Activated CD8-positive, alpha-beta memory T cell treated with anti-CD3 and anti-CD28 coated beads, Interleukin-2, amount 50 U/mL, for 4 hours (primary cell): Measurements from ENCODE around the gene POLR3GL.
"Not testable (repeated sequence)": the region's sequence is repeated elsewhere in the genome, so short reads cannot be mapped to it uniquely, and the experiment has no call there.

Source experiments
- DNase-seq: peaks from one replicate; pipeline ENCODE4 v3.0.0-alpha.2; 2020

Gene POLR3GL, protein sequence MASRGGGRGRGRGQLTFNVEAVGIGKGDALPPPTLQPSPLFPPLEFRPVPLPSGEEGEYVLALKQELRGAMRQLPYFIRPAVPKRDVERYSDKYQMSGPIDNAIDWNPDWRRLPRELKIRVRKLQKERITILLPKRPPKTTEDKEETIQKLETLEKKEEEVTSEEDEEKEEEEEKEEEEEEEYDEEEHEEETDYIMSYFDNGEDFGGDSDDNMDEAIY

DNA sequence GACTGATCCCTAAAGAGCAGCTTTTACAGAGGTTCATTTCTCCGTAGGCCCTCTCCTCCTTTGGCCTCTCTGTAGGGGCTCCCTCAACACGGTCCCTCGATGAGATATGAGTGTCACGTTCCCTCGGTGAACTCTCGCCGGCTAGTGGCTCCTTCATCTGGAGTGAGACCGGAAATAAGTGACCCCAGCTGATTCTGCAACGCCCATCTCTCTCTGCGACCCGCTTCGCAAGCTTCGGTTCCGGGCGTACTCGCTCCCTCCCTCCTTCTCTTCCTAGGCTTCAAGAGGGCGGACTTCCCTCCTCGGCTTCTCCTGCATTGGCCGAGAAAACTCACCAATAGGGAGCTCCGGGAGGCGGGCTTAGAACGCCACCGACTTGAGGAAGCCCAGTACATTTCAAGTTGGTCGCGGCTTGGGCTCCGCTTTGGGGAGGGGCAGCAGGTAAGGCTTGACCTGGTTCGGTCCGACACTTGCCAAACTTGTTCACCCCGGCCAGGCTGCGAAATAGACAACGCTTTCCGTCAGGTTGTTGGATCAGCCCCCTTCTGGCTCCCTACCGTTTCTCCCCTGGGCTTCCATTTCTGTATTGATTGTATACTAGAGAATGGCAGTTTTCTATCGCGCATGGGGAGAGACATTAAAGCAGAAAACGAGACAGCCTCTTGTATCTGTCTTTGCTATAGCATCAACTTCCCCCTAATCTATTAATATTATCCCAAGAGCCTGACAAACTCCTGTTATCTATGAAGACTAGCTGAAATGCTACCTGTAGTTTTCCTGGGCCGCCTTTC, at the start of gene POLR3GL, which contains the start of gene ANKRD34A:
Gene POLR3GL (plus strand): TSS at position 363 of the 791 bp plus-strand sequence. CDS start 10,176 bp downstream, outside the sequence.
Gene ANKRD34A (minus strand): TSS at position 248 of the 791 bp plus-strand sequence. CDS start 2,816 bp downstream, outside the sequence.
- peak; percentile 89 for DNase-seq

DNA sequence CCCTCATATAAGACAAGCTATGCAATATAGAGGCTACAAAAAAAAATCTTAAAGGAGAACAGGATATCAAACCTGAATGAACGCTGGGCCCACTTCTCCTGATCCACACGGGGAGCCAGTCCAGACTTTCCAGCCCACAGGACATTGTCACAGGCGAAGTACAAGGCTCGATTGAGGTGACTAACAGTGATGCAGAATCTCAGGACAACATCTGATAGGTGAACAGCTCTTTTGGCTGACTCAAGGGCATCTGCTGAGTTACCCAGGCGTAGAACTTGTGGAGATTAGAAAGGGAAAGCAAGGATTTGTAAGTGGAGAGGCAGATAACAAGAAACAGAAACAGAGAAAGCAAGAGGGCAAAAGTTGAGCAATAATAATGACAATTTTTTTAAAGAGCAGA, 47.7 kb upstream of the POLR3GL start:
- no peak for DNase-seq

DNA sequence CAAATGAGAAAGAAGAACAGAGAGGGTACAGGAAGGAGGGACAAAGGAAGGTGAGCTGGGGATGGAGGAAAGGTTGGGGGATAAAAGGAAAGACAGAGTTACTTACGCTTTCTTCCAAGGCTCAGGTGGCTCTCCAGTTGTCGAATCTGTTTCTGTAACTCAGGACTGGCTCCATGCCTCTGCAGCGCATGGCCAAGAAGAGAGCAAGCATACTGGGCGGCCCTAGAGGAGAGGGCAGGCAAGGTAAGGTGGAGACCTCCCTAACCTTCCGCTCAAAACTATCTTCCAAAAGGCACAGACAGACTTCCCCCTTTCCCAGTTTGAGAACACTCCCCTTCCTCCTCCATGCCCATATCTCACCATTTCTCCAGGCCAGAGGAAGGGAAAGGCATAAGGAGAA, 46.9 kb upstream of the POLR3GL start:
- no peak for DNase-seq

DNA sequence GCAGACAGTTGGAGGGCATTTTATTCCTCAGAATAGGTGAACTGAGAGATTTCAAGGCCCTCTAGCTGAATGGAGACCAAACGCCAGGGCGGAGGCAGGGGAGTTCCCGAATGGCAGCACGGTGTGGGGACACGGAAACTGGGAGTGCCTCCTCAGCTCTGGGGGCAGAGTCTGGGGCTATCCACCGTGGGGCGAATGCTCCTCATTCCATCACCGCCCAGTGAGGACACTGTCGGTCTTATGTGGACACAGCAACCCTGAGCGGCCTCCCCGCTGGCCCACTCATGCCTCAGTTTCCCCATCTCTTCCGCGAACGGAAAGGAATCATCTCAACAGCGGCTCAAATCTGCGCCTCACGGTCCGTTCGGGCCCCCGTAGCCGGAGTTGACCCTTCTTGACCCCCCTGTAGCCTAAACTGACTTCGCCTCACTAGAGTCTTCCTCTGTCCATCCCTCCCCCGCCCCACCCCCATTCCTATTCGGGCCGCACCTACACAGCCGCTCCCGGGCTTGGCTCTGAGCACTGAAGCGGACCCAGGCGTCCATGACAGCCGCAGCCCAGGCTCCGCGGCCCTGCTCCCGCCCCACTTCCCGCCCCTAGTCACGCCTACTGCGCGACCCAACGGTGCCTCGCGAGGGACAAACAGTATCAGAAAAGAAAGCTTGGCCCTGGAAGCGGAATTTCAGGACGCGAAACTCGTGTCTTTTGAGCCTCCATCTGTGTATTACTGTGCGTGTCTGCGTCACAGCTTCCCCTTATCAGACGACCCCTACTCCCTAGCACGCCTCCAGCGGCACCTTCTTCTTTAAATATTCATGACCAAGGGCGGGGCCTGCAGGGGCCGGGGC, 46.1 kb upstream of the POLR3GL start, which contains the start of gene PEX11B:
Gene PEX11B (minus strand): TSS at position 574 of the 848 bp plus-strand sequence. CDS start 29 bp downstream, at position 545.
- DNase-seq = peak; percentile 91

DNA sequence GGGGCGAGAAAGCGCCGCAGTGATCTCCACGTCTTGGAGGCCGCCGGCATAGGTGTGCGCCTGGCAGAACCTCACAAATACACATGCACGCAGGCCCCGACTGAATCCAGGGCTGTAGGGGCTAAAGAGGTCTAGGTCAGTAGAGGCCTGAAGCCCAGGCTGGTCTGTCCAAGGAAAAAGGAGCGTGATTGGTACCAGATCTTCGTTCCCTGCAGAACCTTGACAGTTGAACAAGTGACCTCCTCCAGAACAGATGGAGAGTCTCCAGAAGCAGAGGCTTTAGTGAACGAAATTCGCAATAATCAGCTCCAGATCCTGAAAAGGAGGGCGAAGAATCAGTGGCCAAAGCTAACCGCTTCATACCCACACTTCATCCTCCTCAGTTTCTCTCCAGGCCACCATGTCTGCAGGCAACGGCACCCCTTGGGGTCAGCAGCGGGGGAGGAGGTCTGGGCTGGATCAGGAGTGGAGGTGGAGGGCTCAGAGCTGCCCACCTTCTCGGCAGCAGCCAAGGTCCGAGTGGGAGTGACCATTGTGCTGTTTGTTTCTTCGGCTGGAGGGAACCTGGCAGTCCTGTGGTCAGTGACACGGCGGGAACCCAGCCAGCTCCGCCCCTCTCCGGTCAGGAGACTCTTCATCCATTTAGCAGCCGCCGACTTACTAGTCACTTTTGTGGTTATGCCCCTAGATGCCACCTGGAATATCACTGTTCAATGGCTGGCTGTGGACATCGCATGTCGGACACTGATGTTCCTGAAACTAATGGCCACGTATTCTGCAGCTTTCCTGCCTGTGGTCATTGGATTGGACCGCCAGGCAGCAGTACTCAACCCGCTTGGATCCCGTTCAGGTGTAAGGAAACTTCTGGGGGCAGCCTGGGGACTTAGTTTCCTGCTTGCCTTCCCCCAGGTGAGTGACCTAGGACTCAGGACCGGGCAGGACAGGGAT, 45.2 kb upstream of the POLR3GL start:
- no peak for DNase-seq

DNA sequence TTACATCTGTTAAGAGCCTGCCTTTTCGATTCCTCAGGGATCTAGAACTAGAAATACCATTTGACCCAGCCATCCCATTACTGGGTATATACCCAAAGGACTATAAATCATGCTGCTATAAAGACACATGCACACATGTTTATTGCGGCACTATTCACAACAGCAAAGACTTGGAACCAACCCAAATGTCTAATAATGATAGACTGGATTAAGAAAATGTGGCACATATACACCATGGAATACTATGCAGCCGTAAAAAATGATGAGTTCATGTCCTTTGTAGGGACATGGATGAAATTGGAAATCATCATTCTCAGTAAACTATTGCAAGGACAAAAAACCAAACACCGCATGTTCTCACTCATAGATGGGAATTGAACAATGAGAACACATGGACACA, 44.2 kb upstream of the POLR3GL start:
- DNase-seq = not testable (repeated sequence)

DNA sequence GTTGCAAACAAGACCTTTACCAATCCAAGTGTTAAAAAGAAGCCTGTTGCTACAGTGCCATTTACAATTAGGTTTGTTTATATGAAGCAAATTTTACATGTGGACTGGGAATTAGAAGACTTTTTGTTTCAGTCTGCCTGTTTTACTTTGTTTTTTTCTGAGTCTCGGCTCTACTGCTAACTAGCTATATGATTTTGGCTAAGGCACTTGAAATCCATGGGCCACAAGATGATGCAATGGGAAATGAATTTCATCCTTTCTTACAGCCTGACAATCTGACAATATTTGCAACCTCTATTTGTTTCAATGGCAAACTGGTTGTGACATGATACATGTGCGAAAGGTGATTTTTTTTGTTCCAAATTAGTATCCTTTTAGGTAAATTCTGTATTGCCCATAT, 42.2 kb upstream of the POLR3GL start:
- DNase-seq = no peak

DNA sequence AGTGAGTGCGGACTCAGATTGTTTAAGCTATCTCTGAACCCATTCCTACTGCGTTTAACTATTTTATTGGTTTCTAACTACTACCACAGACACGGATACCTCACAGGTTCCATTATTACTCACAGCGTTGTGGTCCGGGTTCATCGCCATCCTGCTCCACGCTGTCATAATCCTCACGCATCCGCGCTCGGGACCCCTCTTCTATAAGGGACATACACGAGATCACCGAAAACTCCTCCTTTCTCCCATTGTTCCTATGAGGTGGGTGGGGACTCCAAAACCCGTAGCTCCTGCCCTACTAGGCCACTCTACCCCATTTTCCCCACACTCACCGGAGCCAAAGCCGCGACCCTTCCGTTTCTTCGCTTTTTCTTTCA, 37.8 kb upstream of the POLR3GL start:
- DNase-seq = peak; percentile 44

DNA sequence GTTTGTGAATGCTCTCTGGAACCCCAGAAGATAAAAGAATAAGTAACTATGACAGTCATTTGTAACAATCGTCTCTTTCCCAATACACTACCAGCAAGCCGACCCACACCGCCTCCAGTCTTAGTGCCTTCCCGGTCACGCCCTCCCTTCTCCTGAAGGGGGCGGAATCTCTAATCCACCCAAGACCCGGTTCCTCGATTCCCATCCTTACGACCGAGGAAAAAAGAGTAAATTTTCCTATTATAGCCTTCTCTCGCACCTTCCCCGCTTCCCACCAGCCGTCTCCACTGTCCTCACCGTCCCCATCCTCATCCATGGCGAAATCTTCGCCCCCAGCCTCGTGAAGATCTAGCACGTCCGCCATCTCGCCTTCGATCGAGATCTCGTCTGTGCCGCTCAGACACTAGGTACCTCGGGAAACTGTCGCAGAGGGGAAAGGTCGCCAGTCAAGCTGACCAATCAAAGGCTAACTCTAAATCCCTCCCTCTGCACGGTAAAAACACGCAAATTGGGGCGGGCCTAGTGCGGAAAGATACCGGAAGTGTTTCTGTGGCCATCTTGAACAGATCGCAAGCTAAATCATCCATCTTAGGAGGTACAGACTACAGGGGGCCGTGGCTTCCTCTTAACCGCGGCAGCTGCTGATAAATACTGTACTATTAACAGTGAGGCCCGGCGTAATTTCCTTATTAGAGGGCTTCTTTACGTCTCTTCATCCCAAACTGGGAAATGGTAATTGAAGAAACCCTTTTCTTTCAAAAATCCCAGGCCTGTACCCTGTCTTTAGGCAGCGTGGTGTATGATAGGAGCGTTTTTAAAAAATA, 37.2 kb upstream of the POLR3GL start, which contains the start of gene RBM8A:
Gene RBM8A (minus strand): TSS at position 422 of the 824 bp plus-strand sequence. CDS start 58 bp downstream, at position 364.
- DNase-seq = peak; percentile 91

DNA sequence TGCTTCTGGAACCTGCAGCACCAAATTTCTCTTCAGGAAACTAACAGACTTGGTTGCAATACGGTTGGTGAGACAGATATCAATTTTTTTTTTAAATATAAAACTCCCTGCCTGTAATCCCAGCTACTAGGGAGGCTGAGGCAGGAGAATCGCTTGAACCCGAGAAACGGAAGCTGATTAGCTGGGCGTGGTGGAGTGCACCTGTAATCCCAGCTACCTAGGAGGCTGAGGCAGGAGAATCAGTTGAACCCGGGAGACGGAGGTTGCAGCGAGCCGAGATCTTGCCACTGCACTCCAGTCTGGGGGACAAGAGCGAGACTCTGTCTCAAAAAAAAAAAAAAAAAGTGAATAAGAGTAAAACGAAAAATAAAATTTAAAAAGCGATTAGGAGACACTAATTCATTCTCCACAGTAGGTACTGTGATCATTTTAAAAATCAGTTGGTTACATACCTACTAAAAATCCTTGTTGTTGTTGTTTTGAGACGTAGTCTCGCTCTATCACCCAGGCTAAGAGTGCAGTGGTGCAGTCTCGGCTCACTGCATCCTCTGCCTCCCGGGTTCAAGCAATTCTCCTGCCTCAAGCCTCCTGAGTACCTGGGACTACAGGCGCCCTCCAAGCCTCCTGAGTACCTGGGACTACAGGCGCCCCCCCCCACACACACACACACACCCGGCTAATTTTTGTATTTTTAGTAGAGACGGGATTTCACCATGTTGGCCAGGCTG, 36.4 kb upstream of the POLR3GL start:
- no peak for DNase-seq

DNA sequence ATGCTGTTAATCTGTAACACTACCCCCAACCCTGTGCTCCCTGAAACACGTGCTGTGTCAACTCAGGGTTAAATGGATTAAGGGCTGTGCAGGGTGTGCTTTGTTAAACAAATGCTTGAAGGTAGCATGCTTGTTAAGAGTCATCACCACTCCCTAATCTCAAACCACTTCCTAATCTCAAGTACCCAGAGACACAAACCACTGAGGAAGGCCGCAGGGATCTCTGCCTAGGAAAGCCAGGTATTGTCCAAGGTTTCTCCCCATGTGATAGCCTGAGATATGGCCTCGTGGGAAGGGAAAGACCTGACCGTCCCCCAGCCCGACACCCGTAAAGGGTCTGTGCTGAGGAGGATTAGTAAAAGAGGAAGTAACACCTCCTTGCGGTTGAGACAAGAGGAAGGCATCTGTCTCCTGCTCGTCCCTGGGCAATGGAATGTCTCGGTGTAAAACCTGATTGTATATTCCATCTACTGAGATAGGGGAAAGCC, 31.9 kb upstream of the POLR3GL start:
- not testable (repeated sequence) for DNase-seq

DNA sequence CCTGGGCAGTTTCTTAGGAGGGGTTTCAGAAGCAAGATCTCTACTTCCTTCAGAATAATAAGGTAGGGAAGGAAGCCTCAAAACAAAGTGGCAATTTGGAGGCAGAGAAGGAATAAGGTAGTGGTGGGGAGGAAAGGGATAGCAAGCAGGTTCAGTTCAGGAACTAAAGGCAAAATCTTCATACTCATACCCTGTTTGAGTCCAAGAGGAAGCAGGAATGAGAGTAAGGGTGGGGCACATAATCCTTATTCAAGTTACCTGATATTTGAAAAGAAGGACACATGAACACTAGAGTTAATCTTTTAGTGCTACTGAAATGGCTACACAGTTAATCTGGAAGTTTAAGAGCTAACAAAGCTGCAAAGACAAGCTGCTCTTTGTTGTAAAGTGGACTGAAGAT, 28.8 kb upstream of the POLR3GL start:
- no peak for DNase-seq

DNA sequence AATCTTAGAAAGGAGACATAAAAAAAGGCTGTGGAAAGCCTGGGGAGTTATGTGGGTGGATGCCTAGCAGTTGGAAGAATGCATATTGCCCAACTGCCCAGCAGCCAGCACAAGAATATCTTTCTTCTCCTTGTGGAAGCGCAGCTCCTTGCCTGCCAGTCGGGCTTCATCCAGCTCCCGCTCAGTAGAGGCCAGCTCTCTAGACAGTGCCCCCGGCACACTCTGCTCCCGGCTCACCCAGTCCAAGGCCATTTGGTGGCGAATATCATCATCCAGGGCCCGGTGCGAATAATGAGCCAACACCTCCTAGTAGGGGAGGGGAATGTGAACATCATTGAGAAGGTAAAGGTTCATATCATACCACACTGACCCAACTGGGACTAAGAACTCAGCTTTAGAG, 28.2 kb upstream of the POLR3GL start:
- no peak for DNase-seq

DNA sequence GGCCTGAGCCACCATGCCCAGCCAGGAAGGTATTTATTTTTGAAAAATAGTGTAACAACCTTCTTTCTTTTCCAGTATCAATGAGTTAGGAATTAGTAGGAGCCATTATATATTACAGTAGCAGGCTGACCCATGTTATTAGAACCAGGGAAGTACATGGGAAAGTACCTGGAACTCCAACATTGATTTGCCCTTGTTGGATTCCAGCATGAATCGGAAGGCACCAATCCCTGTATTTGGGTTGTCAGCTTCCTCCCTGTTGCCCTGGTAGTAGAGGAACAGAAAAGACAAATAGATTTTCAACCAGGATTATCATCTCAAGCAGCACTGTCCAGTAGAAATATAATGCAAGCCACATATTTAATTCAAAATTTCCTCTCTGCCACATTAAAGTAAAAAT, 27.1 kb upstream of the POLR3GL start:
- DNase-seq = no peak

DNA sequence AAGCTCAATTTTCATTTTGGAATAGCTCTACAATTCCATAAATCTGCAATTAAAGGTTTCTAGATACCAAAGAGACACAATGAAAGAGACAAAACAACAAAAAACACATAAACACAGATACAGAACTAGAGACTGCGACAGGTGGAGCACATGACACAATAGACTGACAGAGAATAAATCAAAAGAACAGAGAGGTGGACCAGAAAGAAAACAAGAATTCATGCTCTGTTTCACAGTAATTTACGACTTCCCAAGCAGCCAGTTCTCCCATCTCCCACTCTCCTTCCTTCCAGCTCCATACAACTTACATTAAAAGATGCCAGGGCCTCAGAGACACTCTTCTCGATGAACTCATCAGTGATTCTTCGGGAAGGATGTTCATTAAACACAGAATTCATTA, 22.1 kb upstream of the POLR3GL start:
- DNase-seq = no peak

DNA sequence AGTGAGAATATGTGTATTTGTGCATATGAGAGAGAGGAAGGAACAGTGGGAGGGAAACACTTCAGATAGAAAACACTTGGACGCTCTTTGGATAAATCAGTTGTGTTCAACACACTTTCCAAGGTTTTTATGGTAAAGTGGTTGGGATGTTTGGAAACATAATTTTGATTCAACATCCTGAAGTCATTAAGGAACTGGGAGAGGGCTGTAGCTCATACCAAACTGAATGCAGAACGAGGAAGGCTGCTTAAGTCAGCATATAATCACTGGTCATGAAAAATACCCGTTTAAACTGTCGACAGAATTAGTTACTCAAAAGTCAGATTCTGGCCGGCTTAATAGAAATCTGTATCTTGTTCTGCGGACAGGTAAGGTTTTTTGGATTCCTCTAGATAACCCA, 21.6 kb upstream of the POLR3GL start:
- DNase-seq = no peak

DNA sequence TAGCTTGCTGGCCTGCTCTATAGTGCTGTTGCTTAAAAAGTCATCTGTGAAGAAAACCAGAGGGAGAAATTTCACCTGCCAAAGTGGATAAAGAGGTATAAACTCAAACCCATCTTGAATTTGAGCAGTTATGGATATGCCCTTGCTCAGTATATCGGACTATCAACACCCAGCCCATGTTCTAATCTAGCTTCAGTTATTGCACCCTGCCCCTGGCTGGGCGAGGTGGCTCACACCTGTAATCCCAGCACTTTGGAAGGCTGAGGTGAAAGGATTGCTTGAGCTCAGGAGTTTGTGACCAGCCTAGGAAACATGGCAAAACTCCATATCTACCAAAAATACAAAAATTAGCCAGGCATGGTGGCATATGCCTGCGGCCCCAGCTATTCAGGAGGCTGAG, 20.0 kb upstream of the POLR3GL start:
- no peak for DNase-seq

DNA sequence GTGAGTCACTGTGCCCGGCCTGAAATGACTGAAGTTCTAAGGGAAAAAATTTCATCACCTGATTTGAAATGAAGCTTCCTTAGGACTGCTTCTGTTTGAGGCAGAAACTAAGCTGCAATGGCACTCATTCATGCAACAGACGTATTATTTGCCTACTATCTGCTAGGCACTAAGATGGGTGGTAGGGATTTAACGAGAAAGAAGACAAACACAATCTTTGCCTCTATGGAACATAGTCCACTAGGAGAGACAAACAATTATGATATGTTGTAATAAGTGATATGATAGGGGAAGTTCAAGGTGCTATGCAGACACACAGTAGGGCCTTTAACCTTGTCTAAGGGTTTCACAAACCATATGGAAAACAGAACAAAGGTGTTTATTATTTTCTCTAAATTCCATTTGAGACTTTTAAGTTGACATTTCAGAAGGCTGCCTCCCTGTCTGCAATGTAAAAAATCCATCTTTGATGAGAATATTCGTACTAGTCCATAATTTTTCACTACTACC, 18.0 kb upstream of the POLR3GL start:
- no peak for DNase-seq

DNA sequence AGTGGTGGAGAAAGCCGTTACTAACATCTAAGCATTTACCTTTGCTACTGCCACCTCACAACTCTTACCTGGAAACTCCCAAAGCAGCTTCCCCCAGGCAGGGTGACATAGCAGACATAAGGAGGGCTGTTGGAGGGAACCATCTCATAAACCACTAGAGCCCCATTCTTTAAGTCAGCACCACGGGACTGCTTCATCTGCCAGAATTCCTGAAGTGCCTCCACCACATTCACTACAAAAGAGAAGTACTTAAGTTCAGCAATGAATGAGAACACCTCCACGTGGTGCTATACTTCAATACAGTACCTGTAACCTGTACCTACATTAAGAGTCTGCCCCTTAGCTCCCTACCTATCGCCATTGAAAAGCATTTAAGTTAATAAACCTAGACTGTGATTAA, 16.9 kb upstream of the POLR3GL start:
- DNase-seq = no peak

DNA sequence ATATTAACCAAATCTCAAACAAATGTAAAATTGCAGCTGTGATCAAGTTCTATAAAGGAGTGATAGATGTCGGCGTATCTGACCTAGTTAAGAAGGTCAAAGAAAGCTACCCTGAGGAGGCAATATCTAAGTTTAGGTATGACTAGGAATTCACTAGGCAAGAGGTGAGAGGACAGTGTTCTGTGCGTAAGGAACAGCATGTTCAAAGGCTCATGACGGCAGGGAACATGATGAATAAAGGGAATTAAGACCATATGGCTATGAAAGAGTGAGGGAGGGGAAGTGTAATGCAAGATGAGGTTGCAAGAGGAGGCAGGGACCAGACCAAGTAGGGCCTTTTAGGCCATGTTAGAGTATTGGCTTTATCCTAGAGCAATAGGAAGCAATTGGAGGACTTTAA, 15.3 kb upstream of the POLR3GL start:
- DNase-seq = no peak
